ENCODE data around the gene AREG. TPM values are rescaled to one million over a fixed set of nuclear protein-coding genes. Genes with fewer than 3 reads are reported as not detected.

Gene AREG
- total RNA-seq, 1 experiment from 2014 or later = 0.33 TPM

DNA sequence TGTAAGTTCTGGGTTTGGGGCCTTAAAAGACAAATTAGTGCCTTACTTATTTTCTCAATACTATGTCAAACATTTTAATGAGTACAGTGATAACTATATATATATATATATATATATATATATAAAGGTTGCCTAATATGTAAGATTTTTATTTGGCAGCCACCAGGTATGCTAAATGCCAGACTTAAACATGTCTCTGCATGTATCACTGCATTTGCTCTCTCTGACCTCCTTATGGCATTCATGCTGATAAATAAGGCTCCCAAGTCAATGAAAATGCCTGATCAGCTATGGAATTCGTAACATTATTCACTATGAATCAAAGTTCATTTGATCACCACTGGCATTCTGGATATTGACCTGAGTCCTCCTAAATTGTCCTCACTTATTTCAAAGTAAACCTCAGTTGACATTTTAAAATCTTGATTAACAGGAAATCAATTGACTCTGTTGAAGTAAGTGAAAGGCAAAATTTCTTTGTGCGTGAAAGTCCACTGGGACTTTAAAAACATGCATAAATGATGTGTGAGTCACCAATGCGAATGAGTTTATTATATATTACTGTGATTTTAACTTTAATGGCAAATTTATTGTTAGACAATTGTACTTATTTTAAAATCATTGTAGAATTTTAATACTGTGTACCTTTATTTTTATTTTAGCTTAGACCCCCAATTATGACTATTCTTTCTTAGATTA, 29.2 kb upstream of the AREG start (continued):
- TF ChIP-seq ZNF423 (CRISPR knock-in tag; IDR thresholded peaks at IDR 0.05) = no peak
- no peak for TF ChIP-seq ZNF317 (CRISPR knock-in tag; IDR thresholded peaks at IDR 0.05; ENCODE audit: borderline replicate concordance, low read depth)
- TF ChIP-seq, protein P1, sequence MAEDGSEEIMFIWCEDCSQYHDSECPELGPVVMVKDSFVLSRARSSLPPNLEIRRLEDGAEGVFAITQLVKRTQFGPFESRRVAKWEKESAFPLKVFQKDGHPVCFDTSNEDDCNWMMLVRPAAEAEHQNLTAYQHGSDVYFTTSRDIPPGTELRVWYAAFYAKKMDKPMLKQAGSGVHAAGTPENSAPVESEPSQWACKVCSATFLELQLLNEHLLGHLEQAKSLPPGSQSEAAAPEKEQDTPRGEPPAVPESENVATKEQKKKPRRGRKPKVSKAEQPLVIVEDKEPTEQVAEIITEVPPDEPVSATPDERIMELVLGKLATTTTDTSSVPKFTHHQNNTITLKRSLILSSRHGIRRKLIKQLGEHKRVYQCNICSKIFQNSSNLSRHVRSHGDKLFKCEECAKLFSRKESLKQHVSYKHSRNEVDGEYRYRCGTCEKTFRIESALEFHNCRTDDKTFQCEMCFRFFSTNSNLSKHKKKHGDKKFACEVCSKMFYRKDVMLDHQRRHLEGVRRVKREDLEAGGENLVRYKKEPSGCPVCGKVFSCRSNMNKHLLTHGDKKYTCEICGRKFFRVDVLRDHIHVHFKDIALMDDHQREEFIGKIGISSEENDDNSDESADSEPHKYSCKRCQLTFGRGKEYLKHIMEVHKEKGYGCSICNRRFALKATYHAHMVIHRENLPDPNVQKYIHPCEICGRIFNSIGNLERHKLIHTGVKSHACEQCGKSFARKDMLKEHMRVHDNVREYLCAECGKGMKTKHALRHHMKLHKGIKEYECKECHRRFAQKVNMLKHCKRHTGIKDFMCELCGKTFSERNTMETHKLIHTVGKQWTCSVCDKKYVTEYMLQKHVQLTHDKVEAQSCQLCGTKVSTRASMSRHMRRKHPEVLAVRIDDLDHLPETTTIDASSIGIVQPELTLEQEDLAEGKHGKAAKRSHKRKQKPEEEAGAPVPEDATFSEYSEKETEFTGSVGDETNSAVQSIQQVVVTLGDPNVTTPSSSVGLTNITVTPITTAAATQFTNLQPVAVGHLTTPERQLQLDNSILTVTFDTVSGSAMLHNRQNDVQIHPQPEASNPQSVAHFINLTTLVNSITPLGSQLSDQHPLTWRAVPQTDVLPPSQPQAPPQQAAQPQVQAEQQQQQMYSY (CRISPR knock-in tag; IDR thresholded peaks at IDR 0.05) = no peak
- TF ChIP-seq, protein P2, sequence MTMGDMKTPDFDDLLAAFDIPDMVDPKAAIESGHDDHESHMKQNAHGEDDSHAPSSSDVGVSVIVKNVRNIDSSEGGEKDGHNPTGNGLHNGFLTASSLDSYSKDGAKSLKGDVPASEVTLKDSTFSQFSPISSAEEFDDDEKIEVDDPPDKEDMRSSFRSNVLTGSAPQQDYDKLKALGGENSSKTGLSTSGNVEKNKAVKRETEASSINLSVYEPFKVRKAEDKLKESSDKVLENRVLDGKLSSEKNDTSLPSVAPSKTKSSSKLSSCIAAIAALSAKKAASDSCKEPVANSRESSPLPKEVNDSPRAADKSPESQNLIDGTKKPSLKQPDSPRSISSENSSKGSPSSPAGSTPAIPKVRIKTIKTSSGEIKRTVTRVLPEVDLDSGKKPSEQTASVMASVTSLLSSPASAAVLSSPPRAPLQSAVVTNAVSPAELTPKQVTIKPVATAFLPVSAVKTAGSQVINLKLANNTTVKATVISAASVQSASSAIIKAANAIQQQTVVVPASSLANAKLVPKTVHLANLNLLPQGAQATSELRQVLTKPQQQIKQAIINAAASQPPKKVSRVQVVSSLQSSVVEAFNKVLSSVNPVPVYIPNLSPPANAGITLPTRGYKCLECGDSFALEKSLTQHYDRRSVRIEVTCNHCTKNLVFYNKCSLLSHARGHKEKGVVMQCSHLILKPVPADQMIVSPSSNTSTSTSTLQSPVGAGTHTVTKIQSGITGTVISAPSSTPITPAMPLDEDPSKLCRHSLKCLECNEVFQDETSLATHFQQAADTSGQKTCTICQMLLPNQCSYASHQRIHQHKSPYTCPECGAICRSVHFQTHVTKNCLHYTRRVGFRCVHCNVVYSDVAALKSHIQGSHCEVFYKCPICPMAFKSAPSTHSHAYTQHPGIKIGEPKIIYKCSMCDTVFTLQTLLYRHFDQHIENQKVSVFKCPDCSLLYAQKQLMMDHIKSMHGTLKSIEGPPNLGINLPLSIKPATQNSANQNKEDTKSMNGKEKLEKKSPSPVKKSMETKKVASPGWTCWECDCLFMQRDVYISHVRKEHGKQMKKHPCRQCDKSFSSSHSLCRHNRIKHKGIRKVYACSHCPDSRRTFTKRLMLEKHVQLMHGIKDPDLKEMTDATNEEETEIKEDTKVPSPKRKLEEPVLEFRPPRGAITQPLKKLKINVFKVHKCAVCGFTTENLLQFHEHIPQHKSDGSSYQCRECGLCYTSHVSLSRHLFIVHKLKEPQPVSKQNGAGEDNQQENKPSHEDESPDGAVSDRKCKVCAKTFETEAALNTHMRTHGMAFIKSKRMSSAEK (CRISPR knock-in tag; IDR thresholded peaks at IDR 0.05; ENCODE audit: borderline replicate concordance) = no peak

DNA sequence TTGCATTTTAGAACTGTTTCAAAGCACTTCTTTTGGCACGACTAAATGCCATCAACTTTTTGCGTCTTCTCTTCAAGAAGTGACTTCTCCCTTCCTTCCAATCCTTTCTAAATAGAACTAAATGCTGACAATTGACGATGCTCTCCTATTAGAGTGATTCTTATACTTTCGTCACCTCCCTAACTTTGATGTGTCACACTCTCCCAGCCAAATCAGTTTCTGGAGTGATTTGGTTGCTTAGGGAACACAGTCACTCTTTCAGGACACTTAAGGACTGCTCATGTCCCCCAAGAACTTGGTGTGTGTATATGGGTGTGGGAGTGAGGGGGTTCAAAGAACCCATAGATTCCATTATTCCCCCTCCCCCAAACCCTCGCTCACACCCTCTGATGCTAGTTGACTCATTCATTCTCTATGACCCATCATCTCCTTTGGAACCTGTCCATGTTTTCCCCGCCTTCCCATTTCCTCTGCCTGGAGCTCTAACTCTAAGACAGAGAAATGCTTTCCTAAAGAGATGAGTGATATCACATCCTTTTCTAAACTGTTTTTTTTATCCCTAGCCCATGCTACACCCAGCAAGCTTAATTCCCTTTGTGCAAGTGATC, 26.8 kb upstream of the AREG start:
- CTCF ChIA-PET = no interaction called here
- no peak overlapping the region for H3K4me3 Mint-ChIP-seq
- H3K27ac Mint-ChIP-seq = no peak overlapping the region
- ATAC-seq (no peak), DNase-seq (ENCODE audit: low spot score) (no peak)
- peaks cover 13% of the 10 kb centered on the region for H3K27me3 Mint-ChIP-seq (ENCODE audit: low read depth)
- H3K36me3 Mint-ChIP-seq = peaks cover 7% of the 10 kb centered on the region
- peaks cover 13% of the 10 kb centered on the region for H3K9me3 Mint-ChIP-seq
- TF ChIP-seq ZNF121 (CRISPR knock-in tag; IDR thresholded peaks at IDR 0.05) (no peak), SOX15 (CRISPR knock-in tag; IDR thresholded peaks at IDR 0.05) (no peak), TCF7 (CRISPR knock-in tag; IDR thresholded peaks at IDR 0.05; ENCODE audit: low read depth) (no peak), JUN (CRISPR knock-in tag; IDR thresholded peaks at IDR 0.05) (no peak), TEAD1 (CRISPR knock-in tag; IDR thresholded peaks at IDR 0.05) (no peak)
- TF ChIP-seq, protein P3, sequence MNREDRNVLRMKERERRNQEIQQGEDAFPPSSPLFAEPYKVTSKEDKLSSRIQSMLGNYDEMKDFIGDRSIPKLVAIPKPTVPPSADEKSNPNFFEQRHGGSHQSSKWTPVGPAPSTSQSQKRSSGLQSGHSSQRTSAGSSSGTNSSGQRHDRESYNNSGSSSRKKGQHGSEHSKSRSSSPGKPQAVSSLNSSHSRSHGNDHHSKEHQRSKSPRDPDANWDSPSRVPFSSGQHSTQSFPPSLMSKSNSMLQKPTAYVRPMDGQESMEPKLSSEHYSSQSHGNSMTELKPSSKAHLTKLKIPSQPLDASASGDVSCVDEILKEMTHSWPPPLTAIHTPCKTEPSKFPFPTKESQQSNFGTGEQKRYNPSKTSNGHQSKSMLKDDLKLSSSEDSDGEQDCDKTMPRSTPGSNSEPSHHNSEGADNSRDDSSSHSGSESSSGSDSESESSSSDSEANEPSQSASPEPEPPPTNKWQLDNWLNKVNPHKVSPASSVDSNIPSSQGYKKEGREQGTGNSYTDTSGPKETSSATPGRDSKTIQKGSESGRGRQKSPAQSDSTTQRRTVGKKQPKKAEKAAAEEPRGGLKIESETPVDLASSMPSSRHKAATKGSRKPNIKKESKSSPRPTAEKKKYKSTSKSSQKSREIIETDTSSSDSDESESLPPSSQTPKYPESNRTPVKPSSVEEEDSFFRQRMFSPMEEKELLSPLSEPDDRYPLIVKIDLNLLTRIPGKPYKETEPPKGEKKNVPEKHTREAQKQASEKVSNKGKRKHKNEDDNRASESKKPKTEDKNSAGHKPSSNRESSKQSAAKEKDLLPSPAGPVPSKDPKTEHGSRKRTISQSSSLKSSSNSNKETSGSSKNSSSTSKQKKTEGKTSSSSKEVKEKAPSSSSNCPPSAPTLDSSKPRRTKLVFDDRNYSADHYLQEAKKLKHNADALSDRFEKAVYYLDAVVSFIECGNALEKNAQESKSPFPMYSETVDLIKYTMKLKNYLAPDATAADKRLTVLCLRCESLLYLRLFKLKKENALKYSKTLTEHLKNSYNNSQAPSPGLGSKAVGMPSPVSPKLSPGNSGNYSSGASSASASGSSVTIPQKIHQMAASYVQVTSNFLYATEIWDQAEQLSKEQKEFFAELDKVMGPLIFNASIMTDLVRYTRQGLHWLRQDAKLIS (CRISPR knock-in tag; IDR thresholded peaks at IDR 0.05; ENCODE audit: borderline replicate concordance) = no peak
- TF ChIP-seq, protein P4, sequence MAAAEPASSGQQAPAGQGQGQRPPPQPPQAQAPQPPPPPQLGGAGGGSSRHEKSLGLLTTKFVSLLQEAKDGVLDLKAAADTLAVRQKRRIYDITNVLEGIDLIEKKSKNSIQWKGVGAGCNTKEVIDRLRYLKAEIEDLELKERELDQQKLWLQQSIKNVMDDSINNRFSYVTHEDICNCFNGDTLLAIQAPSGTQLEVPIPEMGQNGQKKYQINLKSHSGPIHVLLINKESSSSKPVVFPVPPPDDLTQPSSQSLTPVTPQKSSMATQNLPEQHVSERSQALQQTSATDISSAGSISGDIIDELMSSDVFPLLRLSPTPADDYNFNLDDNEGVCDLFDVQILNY (CRISPR knock-in tag; IDR thresholded peaks at IDR 0.05) = no peak
- peaks cover 8% of the 10 kb centered on the region for H3K4me1 Mint-ChIP-seq
- POLR2A ChIA-PET = no interaction called here

Measured in WTC11 (cell line).